ENCODE data around the gene DCTD. TPM values are rescaled to one million over a fixed set of nuclear protein-coding genes. Genes with fewer than 3 reads are reported as not detected.

Gene DCTD
- total RNA-seq, 4 donors from 2014 or later: 35.8 to 69.4 (median 60.1) TPM

- Histone ChIP-seq H3K36me3 (peaks cover 0 to 78% of the 10 kb centered on the region in 2 donors), H3K27me3 (no peaks in the 10 kb centered on the region), H3K27ac (no peak overlapping the region), H3K4me3 (no peak overlapping the region), H3K4me1 (peaks cover 0 to 13% (median 0%) of the 10 kb centered on the region in 3 donors), H3K9me3 (peaks cover 0 to 6% (median 0%) of the 10 kb centered on the region in 3 donors)
- WGBS, 2 donors (ENCODE audit: low coverage in 1 of 2): 43 to 62% methylated on average over 3 to 6 of the region's 6 CpGs
- no peak for ATAC-seq
- TF ChIP-seq POLR2A (IDR thresholded peaks at IDR 0.05) (no peak), EP300 (IDR thresholded peaks at IDR 0.05) (no peak), POLR2AphosphoS5 (IDR thresholded peaks at IDR 0.05) (no peak)
Observed at GRCh38 chr4:182886205-182886604, 31.0 kb downstream of the DCTD start.

- H3K4me1 ChIP-seq: peaks cover 0 to 17% (median 0%) of the 10 kb centered on the region in 3 donors
- no peak for ATAC-seq
- no peak overlapping the region for H3K4me3 ChIP-seq
- H3K27me3 ChIP-seq: no peaks in the 10 kb centered on the region
- no peak for TF ChIP-seq CTCF (IDR thresholded peaks at IDR 0.05)
- TF ChIP-seq POLR2AphosphoS5 (IDR thresholded peaks at IDR 0.05): no peak
- no peak for TF ChIP-seq EP300 (IDR thresholded peaks at IDR 0.05)
- peaks cover 0 to 78% of the 10 kb centered on the region in 2 donors for H3K36me3 ChIP-seq
- H3K27ac ChIP-seq: no peak overlapping the region
- peaks cover 0 to 6% (median 0%) of the 10 kb centered on the region in 3 donors for H3K9me3 ChIP-seq
- WGBS, 2 donors (ENCODE audit: low coverage in 1 of 2): 10 to 20% methylated on average over 3 of the region's 3 CpGs
Observed at GRCh38 chr4:182885738-182886077, 31.5 kb downstream of the DCTD start.

GRCh38 chr4:182885022-182885737 lies 32.0 kb downstream of the DCTD start:
- H3K4me3 ChIP-seq: no peak overlapping the region
- peaks cover 0 to 22% (median 0%) of the 10 kb centered on the region in 3 donors for H3K4me1 ChIP-seq
- TF ChIP-seq POLR2AphosphoS5 (IDR thresholded peaks at IDR 0.05) (no peak), CTCF (IDR thresholded peaks at IDR 0.05) (no peak), EP300 (IDR thresholded peaks at IDR 0.05) (no peak), POLR2A (IDR thresholded peaks at IDR 0.05) (no peak)
- WGBS, 2 donors (ENCODE audit: low coverage in 1 of 2): 74 to 94% methylated on average over 3 of the region's 3 CpGs
- peaks cover 0 to 6% (median 0%) of the 10 kb centered on the region in 3 donors for H3K9me3 ChIP-seq
- peaks cover 0 to 77% of the 10 kb centered on the region in 2 donors for H3K36me3 ChIP-seq
- H3K27ac ChIP-seq: no peak overlapping the region
- no peak for ATAC-seq
- no peaks in the 10 kb centered on the region for H3K27me3 ChIP-seq

GRCh38 chr4:182884040-182884439 lies 33.1 kb downstream of the DCTD start:
- WGBS, 2 donors (ENCODE audit: low coverage in 1 of 2): 64 to 73% methylated on average over 3 of the region's 3 CpGs
- H3K27ac ChIP-seq: no peak overlapping the region
- TF ChIP-seq EP300 (IDR thresholded peaks at IDR 0.05): no peak
- no peak for TF ChIP-seq POLR2AphosphoS5 (IDR thresholded peaks at IDR 0.05)
- TF ChIP-seq POLR2A (IDR thresholded peaks at IDR 0.05): no peak
- no peak for TF ChIP-seq CTCF (IDR thresholded peaks at IDR 0.05)
- ATAC-seq: no peak
- no peak overlapping the region for H3K4me3 ChIP-seq
- H3K27me3 ChIP-seq: no peaks in the 10 kb centered on the region
- peaks cover 0 to 25% (median 0%) of the 10 kb centered on the region in 3 donors for H3K4me1 ChIP-seq
- H3K9me3 ChIP-seq: peaks cover 0 to 6% (median 0%) of the 10 kb centered on the region in 3 donors
- peaks cover 0 to 66% of the 10 kb centered on the region in 2 donors for H3K36me3 ChIP-seq

- Histone ChIP-seq H3K36me3 (peaks cover 0 to 59% of the 10 kb centered on the region in 2 donors), H3K27me3 (no peaks in the 10 kb centered on the region), H3K27ac (no peak overlapping the region), H3K4me3 (no peak overlapping the region), H3K4me1 (peaks cover 0 to 25% (median 0%) of the 10 kb centered on the region in 3 donors), H3K9me3 (peaks cover 0 to 6% (median 0%) of the 10 kb centered on the region in 3 donors)
- ATAC-seq: no peak
- WGBS, 2 donors (ENCODE audit: low coverage in 1 of 2): 83 to 94% methylated on average over 4 to 8 of the region's 8 CpGs
- no peak for TF ChIP-seq EP300 (IDR thresholded peaks at IDR 0.05)
- TF ChIP-seq POLR2AphosphoS5 (IDR thresholded peaks at IDR 0.05): no peak
- TF ChIP-seq POLR2A (IDR thresholded peaks at IDR 0.05): no peak
- no peak for TF ChIP-seq CTCF (IDR thresholded peaks at IDR 0.05)
Observed at GRCh38 chr4:182883351-182883750, 33.8 kb downstream of the DCTD start.

Data from gastroesophageal sphincter (tissue), 4 donors.